ENCODE measurements around the gene SMAD9.

Gene SMAD9

GRCh38 chr13:36919833-36920615, at the start of gene SMAD9:
TSS of gene SMAD9 (minus strand) at chr13:36920238. CDS start at chr13:36879689, 40,549 bp downstream.
- DNase-seq (ENCODE audit: low read depth in 2 of 2) = no peak

- DNase-seq (ENCODE audit: low read depth in 2 of 2) = no peak
Observed at GRCh38 chr13:36966404-36966803, 46.4 kb upstream of the SMAD9 start.

- no peak for DNase-seq (ENCODE audit: low read depth in 2 of 2)
Observed at GRCh38 chr13:36965767-36966166, 45.7 kb upstream of the SMAD9 start.

GRCh38 chr13:36959456-36960116, 39.5 kb upstream of the SMAD9 start:
- DNase-seq (ENCODE audit: low read depth in 2 of 2) = no peak

- no peak for DNase-seq (ENCODE audit: low read depth in 2 of 2)
Observed at GRCh38 chr13:36954542-36954941, 34.5 kb upstream of the SMAD9 start.

GRCh38 chr13:36950920-36951319, 30.9 kb upstream of the SMAD9 start:
- no peak for DNase-seq (ENCODE audit: low read depth in 2 of 2)

GRCh38 chr13:36950330-36950729, 30.3 kb upstream of the SMAD9 start:
- DNase-seq (ENCODE audit: low read depth in 2 of 2) = no peak

- DNase-seq (ENCODE audit: low read depth in 2 of 2) = no peak
Observed at GRCh38 chr13:36945078-36945477, 25.0 kb upstream of the SMAD9 start.

- DNase-seq (ENCODE audit: low read depth in 2 of 2) = no peak
Observed at GRCh38 chr13:36925603-36926002, 5.6 kb upstream of the SMAD9 start.

- no peak for DNase-seq (ENCODE audit: low read depth in 2 of 2)
Observed at GRCh38 chr13:36924001-36924400, 4.0 kb upstream of the SMAD9 start.

- DNase-seq (ENCODE audit: low read depth in 2 of 2) = no peak
Observed at GRCh38 chr13:36921631-36922301, 1.7 kb upstream of the SMAD9 start.

- DNase-seq (ENCODE audit: low read depth in 2 of 2) = no peak
Observed at GRCh38 chr13:36920616-36921185, 663 bp upstream of the SMAD9 start.

GRCh38 chr13:36919171-36919832, 736 bp downstream of the SMAD9 start:
- DNase-seq (ENCODE audit: low read depth in 2 of 2) = no peak

GRCh38 chr13:36918246-36919131, 1.5 kb downstream of the SMAD9 start:
- DNase-seq (ENCODE audit: low read depth in 2 of 2) = no peak

GRCh38 chr13:36917311-36917710, 2.7 kb downstream of the SMAD9 start:
- no peak for DNase-seq (ENCODE audit: low read depth in 2 of 2)

GRCh38 chr13:36915896-36916640, 4.0 kb downstream of the SMAD9 start:
- DNase-seq (ENCODE audit: low read depth in 2 of 2) = no peak

- no peak for DNase-seq (ENCODE audit: low read depth in 2 of 2)
Observed at GRCh38 chr13:36915106-36915505, 4.9 kb downstream of the SMAD9 start.

GRCh38 chr13:36914648-36915047, 5.4 kb downstream of the SMAD9 start:
- DNase-seq (ENCODE audit: low read depth in 2 of 2) = no peak

GRCh38 chr13:36913463-36913862, 6.6 kb downstream of the SMAD9 start:
- DNase-seq (ENCODE audit: low read depth in 2 of 2) = no peak

- DNase-seq (ENCODE audit: low read depth in 2 of 2) = no peak
Observed at GRCh38 chr13:36912973-36913372, 7.1 kb downstream of the SMAD9 start.
